ENCODE data around the gene BNIP1. TPM values are rescaled to one million over a fixed set of nuclear protein-coding genes. Genes with fewer than 3 reads are reported as not detected.
"Not testable (repeated sequence)": the region's sequence is repeated elsewhere in the genome, so short reads cannot be mapped to it uniquely, and the experiment has no call there.

BNIP1 gene
- total RNA-seq, 1 donor from 2014 or later, result 9.1 TPM

DNA sequence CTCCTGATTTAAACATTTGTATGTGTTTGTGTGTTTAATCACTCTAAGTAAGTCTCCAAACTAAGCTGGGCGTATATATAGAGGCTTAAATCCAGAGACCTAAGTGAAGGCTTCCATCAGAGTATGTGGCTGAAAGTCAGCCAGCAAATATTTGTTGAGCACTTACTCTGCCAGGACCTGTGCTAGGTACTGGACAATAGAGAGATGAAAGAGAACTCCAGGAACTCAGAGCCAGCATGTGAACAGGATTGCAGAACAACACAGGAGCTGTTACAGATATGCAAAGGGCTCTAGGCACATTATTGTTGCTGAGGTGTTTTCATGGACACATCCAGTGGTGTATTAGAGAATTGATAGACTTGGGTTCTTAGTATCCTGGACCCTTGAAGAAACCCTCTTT, 4.7 kb upstream of the BNIP1 start:
- TF ChIP-seq, protein P1, sequence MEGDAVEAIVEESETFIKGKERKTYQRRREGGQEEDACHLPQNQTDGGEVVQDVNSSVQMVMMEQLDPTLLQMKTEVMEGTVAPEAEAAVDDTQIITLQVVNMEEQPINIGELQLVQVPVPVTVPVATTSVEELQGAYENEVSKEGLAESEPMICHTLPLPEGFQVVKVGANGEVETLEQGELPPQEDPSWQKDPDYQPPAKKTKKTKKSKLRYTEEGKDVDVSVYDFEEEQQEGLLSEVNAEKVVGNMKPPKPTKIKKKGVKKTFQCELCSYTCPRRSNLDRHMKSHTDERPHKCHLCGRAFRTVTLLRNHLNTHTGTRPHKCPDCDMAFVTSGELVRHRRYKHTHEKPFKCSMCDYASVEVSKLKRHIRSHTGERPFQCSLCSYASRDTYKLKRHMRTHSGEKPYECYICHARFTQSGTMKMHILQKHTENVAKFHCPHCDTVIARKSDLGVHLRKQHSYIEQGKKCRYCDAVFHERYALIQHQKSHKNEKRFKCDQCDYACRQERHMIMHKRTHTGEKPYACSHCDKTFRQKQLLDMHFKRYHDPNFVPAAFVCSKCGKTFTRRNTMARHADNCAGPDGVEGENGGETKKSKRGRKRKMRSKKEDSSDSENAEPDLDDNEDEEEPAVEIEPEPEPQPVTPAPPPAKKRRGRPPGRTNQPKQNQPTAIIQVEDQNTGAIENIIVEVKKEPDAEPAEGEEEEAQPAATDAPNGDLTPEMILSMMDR (IDR thresholded peaks at IDR 0.05), result no peak
- DNase-seq, result no peak
- H3K27ac ChIP-seq, result no peak overlapping the region
- H3K27me3 ChIP-seq, result no peaks in the 10 kb centered on the region
- ATAC-seq, result peak; percentile 62
- H3K4me1 ChIP-seq, result no peaks in the 10 kb centered on the region
- H3K9me3 ChIP-seq, result no peaks in the 10 kb centered on the region
- H3K4me3 ChIP-seq, result no peak overlapping the region
- H3K36me3 ChIP-seq, result peaks cover 6% of the 10 kb centered on the region
- intact Hi-C loops (cut with DNase I), result no loop called here

DNA sequence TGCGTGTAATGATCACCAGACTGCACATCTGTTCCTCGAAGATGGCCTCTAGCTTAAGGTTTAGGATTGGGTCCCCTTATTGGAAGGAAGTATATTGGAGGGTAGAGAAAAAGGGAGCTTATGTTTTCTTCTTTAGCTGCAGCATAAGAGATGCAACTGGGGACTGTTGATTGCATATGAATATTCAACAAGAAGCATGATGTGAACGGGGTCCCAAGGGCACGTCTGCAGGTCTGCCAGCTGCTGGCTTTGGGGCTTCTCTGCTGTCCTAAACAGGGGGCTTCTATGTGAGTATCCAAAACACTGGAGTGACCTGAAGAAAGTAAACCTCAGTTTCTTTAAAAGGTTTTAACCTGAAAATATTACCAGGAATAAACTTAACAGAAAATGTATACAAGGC, 3.6 kb upstream of the BNIP1 start:
- Histone ChIP-seq H3K36me3 (peaks cover 4% of the 10 kb centered on the region), H3K9me3 (no peaks in the 10 kb centered on the region), H3K27me3 (no peaks in the 10 kb centered on the region), H3K27ac (no peak overlapping the region), H3K4me3 (no peak overlapping the region), H3K4me1 (no peaks in the 10 kb centered on the region)
- ATAC-seq (no peak), DNase-seq (no peak)
- TF ChIP-seq, protein P1 (IDR thresholded peaks at IDR 0.05), result no peak
- intact Hi-C loops (cut with DNase I), result no loop called here

DNA sequence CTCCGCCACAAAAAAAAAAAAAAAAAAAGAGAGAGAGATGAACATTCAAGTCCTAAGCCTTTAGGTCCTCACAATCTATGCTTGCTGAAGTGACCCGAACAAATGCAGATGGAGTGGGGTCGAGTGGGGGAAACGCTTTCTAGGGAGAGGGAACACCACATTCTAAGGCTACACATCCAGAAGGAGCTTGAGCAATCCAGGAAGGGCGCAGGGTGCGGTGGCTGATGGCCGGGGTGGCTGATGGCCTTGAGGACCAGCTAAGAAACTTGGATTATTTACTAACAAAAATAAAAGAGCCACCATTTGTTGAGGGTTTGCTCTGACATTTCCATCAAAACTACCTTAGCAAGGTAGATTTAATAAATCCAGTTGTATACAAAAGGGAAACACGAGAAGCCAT, 764 bp upstream of the BNIP1 start:
- H3K36me3 ChIP-seq, result peaks cover 12% of the 10 kb centered on the region
- H3K4me1 ChIP-seq, result no peaks in the 10 kb centered on the region
- TF ChIP-seq, protein P1 (IDR thresholded peaks at IDR 0.05), result no peak
- intact Hi-C loops (cut with DNase I), result no loop called here
- H3K27me3 ChIP-seq, result no peaks in the 10 kb centered on the region
- H3K4me3 ChIP-seq, result no peak overlapping the region
- ATAC-seq, result no peak
- no peaks in the 10 kb centered on the region for H3K9me3 ChIP-seq
- H3K27ac ChIP-seq, result no peak overlapping the region
- no peak for DNase-seq

DNA sequence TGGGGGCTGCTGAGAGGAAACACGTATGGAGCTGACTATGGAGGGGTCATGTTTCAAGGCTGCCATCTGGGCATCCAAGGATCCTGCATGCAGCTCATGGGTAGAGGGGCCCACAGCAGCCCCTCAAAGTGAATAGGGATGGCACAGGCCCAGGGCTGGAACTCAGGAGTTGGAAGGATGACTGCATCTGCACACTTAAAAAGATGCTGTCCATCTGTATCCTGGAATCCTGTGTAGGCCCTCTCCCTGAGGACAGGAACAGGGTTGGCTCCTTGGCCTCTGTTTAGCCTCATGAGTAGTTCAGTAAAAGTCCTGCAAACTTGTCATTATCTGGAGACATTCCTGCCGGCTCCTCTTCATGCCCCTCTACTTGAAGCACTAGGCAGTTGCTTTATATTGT, 4.0 kb downstream of the BNIP1 start:
- Histone ChIP-seq H3K27me3 (no peaks in the 10 kb centered on the region), H3K27ac (no peak overlapping the region), H3K36me3 (peaks cover 42% of the 10 kb centered on the region), H3K4me3 (no peak overlapping the region), H3K9me3 (no peaks in the 10 kb centered on the region), H3K4me1 (no peaks in the 10 kb centered on the region)
- TF ChIP-seq, protein P1 (IDR thresholded peaks at IDR 0.05), result no peak
- DNase-seq (no peak), ATAC-seq (no peak)
- intact Hi-C loops (cut with DNase I), result no loop called here

DNA sequence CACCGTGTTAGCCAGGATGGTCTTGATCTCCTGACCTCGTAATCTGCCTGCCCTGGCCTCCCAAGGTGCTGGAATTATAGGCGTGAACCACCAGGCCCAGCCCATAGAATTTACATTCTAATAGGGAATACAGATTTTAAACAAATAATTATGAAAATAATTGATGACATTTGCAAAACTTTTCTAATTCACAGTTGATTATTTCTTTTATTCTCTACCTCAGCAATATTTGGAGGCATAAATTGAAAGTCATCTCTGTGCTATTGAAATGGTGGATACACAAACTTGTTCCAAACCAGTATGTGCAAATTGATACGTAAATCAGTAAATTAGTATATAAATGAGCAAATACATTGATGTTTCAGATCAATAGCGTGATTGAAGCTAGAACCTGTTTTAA, 8.2 kb downstream of the BNIP1 start:
- no peak overlapping the region for H3K27ac ChIP-seq
- H3K4me1 ChIP-seq, result no peaks in the 10 kb centered on the region
- intact Hi-C loops (cut with DNase I), result no loop called here
- peaks cover 66% of the 10 kb centered on the region for H3K36me3 ChIP-seq
- TF ChIP-seq, protein P1 (IDR thresholded peaks at IDR 0.05), result no peak
- H3K27me3 ChIP-seq, result no peaks in the 10 kb centered on the region
- DNase-seq, result no peak
- no peak for ATAC-seq
- no peaks in the 10 kb centered on the region for H3K9me3 ChIP-seq
- H3K4me3 ChIP-seq, result no peak overlapping the region

DNA sequence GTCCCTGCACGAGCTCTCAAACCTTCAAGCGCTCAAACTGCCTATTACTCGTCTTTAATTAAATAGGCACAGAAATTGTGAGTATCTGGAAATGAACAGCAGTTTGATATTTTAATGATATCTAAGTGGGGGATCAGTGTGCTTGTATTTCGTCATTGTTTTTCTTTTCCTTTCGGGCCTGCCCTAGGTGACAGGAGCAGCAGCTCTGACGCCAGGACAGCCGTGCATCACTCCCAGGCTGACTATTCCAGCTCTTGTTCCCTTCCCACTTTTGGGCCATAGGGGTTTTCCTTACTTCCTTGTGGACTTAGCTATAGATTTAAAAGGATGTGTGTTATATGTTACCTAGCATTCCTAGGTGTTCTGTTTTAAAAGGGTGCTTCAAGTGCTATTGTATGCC, 9.5 kb downstream of the BNIP1 start:
- TF ChIP-seq, protein P1 (IDR thresholded peaks at IDR 0.05), result no peak
- Histone ChIP-seq H3K9me3 (no peaks in the 10 kb centered on the region), H3K4me1 (no peaks in the 10 kb centered on the region), H3K36me3 (peaks cover 66% of the 10 kb centered on the region), H3K27ac (no peak overlapping the region), H3K4me3 (no peak overlapping the region), H3K27me3 (no peaks in the 10 kb centered on the region)
- intact Hi-C loops (cut with DNase I), result no loop called here
- no peak for DNase-seq
- ATAC-seq, result no peak

DNA sequence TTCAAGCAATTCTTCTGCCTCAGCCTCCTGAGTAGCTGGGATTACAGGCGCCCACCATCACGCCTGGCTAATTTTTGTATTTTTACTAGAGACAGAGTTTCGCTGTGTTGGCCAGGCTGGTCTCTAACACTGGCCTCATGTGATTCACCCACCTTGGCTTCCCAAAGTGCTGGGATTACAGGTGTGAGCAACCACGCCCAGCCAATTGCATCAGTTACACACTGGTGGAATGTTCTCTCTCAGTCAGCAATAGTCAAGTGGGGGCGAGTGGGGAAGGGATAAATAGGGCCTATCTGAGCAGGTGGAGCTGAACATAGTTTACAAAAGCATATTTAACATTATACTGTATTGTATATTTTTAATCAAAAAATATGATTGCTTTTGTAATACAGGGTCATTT, 10.3 kb downstream of the BNIP1 start:
- H3K36me3 ChIP-seq, result peaks cover 61% of the 10 kb centered on the region
- H3K4me1 ChIP-seq; H3K9me3 ChIP-seq; ATAC-seq; H3K4me3 ChIP-seq; intact Hi-C loops (cut with DNase I); H3K27ac ChIP-seq; H3K27me3 ChIP-seq; DNase-seq: not testable (repeated sequence)

Measured in upper lobe of right lung (tissue), 1 donor.